GM12891 (cell line): ENCODE results near the gene OTOS.

Experiments used
- POLR2A ChIP-seq: IDR thresholded peaks from 2 replicates; pipeline ENCODE4 v1.6.1; 2011; ENCODE audit warnings: low read depth, low read length, control low read depth
- POLR2AphosphoS5 ChIP-seq: IDR thresholded peaks from 2 replicates; pipeline ENCODE4 v1.6.1; 2011; ENCODE audit warnings: low read depth, low read length, control low read depth

DNA sequence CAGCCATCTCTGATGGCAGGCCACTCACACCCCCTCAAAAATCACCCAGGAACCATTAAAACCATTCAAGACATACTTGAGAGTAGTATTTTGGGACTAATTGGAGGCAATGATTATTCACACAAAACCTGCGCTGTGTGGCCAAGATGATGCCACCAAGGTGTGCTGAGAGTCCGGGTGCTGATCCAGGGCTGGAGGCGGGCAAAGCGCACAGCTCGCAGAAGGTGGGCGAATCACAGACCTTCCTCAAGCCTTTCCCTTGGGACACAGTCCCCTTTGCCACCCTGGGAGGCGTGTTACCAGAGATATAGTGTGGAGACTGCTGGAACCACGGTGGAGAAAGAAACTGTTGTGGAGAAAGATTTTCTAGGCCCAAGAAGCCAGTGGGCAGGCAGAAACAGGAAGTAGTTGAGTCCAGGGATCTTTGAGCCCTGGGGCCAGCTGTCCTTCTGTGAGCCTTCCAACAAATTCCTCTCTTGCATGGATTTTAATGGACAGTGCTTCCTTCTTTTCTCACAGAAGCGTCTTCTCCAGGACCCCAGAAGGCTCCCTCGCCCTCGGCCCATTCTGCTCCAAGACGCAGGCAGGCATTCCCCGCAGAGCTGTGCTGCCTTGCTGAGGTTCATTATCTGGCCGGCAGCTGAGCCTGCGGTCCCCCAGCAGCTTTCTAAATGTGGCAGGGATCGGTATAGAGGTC, 12.4 kb downstream of the OTOS start:
- TF ChIP-seq POLR2A (no peak), POLR2AphosphoS5 (no peak)
